ENCODE measurements around the gene RBM33.
A peak's percentile ranks its signal among the peaks of the same experiment; 100 is the strongest.

Gene RBM33

DNA sequence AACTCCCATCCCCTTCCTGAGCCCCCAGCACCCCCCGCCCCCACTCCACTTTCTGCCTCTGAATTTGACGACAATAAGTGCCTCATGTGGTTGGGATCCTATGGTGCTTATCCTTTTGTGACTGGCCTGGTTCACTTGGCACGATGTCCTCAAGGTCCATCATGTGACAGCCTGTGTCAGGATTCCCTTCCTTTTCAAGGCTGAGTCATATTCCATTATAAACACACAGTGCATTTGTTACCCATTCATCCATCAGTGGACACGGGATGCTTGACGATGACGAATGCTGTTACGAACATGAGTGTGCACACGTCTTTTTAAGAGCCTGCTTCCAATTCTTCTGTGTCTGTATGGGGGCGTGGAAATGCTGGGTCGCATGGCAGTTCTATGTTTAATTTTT is 141.1 kb downstream of the RBM33 start:
- DNase-seq, result peak; percentile 68

DNA sequence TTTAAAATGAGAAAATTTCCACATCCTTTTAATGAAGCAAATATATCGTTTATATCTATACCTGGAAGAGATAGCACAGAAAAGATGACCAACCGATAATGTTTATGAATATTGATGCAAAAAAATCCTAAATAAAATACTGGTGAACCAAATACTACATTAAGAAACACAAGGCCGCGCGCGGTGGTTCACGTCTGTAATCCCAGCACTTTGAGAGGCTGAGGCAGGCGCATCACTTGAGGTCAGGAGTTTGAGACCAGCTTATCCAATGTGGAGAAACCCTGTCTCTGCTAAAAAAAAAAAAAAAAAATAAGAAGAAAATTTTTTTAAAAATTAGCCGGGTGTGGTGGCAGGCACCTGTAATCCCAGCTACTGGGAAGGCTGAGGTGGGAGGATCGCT is 142.0 kb downstream of the RBM33 start:
- DNase-seq, result no peak

- no peak for DNase-seq
Observed at GRCh38 chr7:155787171-155787851, 142.8 kb downstream of the RBM33 start.

GRCh38 chr7:155788616-155789000 is 144.1 kb downstream of the RBM33 start:
- peak; percentile 42 for DNase-seq

GRCh38 chr7:155789001-155789725 is 144.7 kb downstream of the RBM33 start:
- no peak for DNase-seq

GRCh38 chr7:155790666-155791065 is 146.2 kb downstream of the RBM33 start:
- no peak for DNase-seq

- DNase-seq, result no peak
Observed at GRCh38 chr7:155791214-155791737, 146.8 kb downstream of the RBM33 start.

DNA sequence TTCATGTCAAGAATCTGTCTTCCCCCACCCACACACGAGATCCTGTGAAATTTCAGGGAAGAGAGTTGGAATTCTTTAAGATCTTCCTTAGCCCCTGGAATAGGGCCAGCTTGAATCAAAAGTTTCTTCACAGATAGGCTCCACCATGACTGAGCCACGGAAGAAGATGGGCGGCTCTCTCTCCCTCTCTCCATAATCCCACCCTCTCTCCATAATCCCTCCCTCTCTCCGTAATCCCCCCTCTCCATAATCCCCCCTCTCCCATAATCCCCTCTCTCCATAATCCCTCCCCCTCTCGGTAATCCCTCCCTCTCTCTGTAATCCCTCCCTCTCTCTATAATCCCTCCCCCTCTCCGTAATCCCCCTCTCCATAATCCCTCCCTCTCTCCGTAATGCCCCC is 147.4 kb downstream of the RBM33 start:
- DNase-seq, result no peak

DNA sequence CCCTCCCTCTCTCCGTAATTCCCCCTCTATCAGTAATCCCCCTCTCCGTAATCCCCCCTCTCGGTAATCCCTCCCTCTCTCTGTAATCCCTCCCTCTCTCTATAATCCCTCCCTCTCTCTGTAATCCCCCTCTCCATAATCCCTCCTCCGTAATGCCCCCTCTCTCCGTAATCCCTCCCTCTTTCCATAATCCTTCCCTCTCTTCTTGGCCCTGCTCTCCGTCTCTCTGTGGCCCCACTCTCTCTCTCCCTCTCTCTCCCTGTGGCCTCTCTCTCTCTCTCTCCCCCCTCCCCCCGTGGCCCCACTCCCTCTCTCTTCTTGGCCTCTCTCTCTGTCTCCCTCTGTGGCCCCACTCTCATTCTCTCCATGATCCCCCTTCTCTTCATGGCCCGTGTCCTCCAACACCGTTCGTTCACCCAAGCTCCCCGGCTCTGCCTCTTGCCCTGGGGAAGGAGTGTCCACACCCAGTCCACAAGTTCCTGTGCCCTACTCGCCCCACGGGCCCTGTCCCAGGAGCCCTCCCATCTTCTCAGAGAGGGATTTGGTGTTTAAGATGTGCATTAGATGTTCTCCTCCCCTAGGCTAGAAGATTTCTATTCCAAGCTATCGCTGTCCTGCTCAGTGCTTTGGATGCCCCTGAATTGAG is 148.0 kb downstream of the RBM33 start:
- DNase-seq, result no peak

GRCh38 chr7:155792999-155793560 is 148.6 kb downstream of the RBM33 start:
- DNase-seq, result no peak

DNA sequence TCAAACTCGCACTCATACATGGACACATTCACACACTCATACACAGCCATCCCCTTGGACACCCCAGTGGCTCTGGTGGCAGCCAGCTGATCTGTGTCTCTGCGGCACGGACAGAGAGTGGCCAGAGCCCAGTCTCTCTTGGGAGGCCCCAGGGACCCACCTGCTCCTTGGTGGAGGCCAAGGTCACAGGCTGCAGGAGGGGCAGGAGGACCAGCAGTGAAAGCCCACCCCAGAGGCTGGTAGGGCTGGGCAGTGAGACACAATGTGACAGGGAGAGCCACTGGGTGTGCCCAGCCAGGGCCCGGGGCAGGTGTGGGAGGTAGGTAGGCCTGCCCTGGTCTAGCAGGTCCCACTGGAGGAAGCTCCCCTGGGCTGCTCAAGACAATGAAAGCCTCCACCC is 149.3 kb downstream of the RBM33 start:
- no peak for DNase-seq

DNA sequence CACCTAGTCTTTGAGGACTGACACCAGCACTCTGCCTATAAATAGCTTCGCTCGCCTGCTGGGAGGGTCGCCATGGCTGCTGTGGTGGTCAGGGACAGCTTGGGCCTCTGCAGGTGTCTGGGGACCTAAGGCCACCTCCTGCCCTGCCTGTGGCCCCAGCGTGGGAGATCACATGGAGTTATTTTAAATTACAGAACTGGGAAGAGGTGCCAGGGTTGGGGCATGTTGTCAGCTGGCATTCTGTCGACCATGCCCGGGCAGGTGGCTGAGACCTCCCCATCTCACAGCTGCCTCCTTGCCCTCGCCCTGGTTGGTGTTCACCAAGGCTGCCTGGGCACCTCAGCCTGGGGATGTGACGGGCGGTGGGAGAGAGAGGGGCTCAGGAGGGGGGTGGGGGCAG is 149.7 kb downstream of the RBM33 start:
- DNase-seq, result no peak

DNA sequence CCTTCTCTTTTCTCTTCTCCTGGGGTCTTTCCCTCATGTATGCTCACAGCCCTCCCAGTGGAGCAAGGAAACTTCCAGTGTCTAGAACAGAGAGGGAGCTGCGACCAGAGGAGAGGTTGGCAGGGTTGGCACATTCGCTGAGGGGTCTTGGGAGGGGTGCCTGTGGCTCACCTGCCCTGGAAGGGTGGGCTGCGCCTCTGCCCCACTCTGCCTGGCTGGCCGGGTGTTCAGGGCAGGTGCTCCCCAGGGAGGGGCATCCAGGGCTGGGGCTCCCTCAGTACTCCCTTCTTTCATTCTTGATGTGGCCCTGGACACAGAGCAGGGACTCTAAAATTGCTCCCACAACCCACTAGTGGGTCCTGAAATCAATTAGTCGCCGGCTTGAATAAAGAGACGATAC is 150.9 kb downstream of the RBM33 start:
- DNase-seq, result no peak

DNA sequence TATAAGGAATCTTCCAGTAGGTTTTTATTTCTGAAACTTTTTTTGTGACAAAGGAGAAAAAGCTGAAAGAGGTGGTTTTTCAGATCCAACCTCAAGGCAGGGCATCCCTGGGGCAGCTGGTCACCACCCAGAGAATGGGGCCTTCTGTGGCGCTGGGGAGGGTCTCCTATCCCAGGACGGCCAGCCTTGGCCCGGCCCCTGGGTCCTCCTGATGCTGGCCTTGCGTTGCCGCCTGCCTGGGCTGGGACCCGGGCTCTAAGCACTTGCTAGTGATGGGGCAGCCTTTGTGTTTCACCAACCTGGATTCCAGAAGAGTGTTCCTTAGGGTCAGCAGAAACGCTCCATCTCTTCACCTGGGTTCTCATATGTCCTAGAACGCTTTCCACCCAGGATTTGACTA is 151.5 kb downstream of the RBM33 start:
- no peak for DNase-seq

DNA sequence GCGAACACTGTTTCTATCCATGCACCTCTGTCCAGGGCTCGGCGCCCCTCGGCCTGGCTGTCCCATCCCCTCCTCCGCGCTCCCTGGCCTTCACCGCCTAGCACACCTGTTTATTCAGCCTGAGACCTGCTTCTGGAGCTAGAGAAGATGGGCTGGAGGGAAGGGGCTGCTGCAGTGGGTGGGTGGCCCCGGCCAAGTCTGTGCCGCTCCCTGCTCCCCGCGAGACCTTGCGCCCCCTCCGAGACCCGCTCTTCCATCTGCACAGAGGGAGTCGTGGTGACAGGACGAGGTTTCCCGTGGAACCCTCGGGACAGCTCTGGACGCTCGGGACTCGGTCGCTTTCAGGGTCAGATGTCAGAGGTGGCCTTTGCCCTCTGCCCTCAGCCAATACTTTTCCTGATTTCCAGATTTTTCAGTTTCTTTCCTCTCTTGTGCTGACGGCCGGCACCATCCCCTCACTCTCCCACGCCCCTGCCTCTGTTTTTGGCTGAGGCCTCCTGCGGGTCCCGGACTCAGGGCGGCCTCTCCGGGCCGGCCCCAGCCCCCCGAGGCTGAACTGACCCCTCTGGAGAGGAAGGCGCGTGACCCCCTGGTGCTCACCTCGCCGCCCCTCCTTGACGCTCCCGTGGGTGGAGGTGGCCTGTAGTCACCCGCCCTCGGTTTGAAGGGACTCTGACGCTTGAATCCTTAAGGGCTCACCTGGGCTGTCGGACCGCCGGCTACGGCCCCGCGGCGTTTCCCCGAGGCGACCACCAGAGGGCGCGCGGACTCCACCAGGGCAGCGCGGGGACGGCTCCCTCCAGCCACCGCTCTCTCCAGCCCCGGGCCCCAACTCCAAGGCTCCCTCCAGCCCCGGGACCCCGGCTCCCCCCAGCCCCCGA is 152.2 kb downstream of the RBM33 start:
- no peak for DNase-seq

- no peak for DNase-seq
Observed at GRCh38 chr7:155797262-155798250, 153.1 kb downstream of the RBM33 start.

DNA sequence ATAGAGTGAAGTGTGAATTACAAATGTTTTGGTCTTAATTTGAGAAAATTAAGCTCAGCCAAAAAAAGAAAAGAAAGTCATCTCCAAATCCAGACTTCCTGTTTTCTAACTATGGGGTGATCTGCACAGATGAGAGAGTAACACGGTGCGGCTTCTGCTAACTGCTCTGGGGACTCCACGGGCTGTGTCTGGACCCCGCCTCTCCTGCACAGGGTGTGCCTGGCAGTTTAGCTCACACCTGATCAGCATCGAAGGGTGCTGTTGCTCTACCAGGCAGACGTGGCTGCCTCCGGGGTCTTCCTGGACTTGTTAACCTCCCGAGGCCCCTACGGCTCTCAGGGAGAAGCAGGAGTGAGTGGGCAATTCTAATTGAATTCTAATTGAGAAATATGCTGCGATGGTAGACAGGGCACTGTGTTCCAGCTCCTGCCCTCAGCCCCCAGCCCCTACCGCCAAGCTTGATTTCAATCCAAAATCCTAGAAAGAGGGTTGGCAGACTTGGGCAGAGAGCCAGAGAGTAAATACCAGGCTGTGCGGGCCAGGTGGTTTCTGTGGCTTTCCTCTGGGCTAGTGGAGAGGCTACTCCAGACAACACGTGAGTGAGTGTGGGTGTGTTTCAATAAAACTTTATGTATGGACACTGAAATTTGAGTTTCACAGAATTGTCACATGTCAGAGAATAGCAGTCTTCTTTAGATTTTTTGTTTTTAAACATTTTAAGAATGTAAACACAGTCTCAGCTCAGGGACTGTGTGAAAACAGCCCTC is 154.4 kb downstream of the RBM33 start:
- DNase-seq, result no peak

DNA sequence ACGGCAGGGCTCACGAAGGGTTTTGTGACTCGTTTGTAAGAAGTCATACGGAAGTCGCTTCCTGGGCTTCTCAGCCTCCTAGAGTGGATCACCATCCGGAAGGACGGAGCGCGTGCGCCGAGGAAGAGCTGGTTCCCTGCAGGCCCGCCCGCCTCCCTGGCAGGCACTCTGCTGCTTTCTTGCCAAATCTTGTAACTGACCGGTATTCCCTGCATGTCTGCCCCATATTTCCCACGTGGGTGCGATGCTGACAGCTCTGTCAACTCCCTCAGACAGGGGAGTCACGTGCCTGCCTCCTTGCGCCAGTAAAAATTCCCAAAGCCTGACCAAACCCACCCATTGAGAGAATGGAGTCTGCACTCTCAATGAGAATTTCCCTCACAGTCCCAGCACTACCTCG is 155.1 kb downstream of the RBM33 start:
- no peak for DNase-seq

GRCh38 chr7:155800301-155800700 is 155.8 kb downstream of the RBM33 start:
- DNase-seq, result no peak

DNA sequence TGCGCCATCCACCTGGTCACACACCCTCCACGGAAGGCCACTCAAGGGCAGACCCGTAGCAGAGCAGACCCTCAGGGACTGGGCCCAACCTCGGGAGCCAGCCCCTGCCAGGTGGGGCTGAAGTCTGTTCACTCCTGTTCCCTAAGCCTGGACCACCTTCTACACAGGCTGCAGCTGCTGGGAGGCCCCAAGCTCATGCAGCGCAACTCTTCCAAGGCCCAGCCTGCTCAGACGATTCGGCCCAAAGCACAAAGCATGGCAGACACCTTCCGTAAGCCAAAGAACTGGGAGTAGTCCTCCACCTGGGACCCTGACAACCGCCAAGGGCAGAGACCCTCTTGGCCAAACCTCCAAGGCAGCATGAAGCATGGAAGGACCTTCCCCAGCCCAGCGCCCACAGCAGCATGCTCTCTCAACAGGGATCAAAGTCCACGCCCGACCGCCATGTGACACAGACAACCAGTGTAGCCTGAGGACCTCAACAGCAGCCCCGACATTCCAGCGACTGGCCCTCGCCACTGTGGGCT is 156.3 kb downstream of the RBM33 start:
- DNase-seq, result no peak

Measured in HCEC 1CT (cell line).